OCI-LY3 (cell line): Measurements from ENCODE around the gene MFNG.

ENCODE experiments used
- EZH2phosphoT487 ChIP-seq: fragments of 200-600 bp; shearing (Covaris generic); IDR thresholded peaks from 2 replicates; pipeline ENCODE4 v1.6.1; 2018; ENCODE audit warnings: antibody characterized with exemption, mixed run types, low read depth
- TF ChIP-seq, protein P1 (sequence below): fragments of 200-600, 300-600 bp; sonication (generic); IDR thresholded peaks from 2 replicates; pipeline ENCODE4 v1.5.1; 2014; ENCODE audit warnings: antibody characterized with exemption, low read length, low read depth

DNA sequence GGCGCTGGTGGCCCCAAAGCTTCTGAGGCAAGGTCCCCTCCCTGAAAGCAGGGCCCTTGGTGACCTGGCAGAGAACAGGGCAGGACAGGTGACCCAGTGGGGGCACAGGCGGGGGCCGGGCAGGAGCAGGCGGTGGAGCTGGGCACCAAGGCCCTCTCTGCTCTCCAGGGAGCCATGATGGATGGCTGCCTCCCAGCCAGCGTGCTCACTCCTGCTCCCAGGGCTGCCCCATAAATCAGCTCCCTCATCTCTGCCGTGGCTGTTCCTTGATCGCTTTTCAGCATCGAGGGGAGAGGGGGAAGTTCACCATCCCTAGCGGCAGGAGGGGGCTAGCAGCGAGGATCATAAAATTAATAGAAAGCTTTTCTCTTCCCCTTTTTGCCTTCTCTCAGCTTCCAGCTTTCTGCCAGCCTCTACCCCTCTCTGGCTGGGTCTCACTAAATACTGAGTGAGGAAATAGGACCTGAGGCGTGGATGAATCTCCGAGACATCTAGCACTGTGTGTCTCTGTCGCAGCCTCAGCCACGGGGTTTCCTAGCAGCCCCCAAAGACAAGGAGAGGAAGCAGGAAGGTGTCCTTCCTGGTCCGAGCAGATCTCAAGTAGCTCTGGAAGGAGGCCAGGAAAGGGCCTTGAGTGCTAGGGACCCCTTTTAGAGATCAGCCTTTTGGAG, 36.7 kb downstream of the MFNG start:
- TF ChIP-seq, protein P1, sequence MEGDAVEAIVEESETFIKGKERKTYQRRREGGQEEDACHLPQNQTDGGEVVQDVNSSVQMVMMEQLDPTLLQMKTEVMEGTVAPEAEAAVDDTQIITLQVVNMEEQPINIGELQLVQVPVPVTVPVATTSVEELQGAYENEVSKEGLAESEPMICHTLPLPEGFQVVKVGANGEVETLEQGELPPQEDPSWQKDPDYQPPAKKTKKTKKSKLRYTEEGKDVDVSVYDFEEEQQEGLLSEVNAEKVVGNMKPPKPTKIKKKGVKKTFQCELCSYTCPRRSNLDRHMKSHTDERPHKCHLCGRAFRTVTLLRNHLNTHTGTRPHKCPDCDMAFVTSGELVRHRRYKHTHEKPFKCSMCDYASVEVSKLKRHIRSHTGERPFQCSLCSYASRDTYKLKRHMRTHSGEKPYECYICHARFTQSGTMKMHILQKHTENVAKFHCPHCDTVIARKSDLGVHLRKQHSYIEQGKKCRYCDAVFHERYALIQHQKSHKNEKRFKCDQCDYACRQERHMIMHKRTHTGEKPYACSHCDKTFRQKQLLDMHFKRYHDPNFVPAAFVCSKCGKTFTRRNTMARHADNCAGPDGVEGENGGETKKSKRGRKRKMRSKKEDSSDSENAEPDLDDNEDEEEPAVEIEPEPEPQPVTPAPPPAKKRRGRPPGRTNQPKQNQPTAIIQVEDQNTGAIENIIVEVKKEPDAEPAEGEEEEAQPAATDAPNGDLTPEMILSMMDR: no peak
- no peak for TF ChIP-seq EZH2phosphoT487
